Measurements from ENCODE around the gene ADCY5.

The ADCY5 gene

GRCh38 chr3:123276346-123277006, 172.4 kb downstream of the ADCY5 start:
- no peak for DNase-seq (ENCODE audit: low read depth)
- no peak overlapping the region for H3K4me3 ChIP-seq (replicated peaks; ENCODE audit: low read depth, low read length)
- TF ChIP-seq CTCF (IDR thresholded peaks at IDR 0.05; ENCODE audit: low read length, missing control alignments), result no peak

GRCh38 chr3:123275691-123276090, 173.2 kb downstream of the ADCY5 start:
- TF ChIP-seq CTCF (IDR thresholded peaks at IDR 0.05; ENCODE audit: low read length, missing control alignments), result no peak
- no peak for DNase-seq (ENCODE audit: low read depth)

GRCh38 chr3:123272547-123272946, 176.3 kb downstream of the ADCY5 start:
- no peak for TF ChIP-seq CTCF (IDR thresholded peaks at IDR 0.05; ENCODE audit: low read length, missing control alignments)

More at GRCh38 chr3:123275691-123276090, 173.2 kb downstream of the ADCY5 start:
- no peak overlapping the region for H3K4me3 ChIP-seq (replicated peaks; ENCODE audit: low read depth, low read length)

GRCh38 chr3:123271466-123272159, 177.3 kb downstream of the ADCY5 start:
- DNase-seq (ENCODE audit: low read depth), result peak; percentile 31
- H3K4me3 ChIP-seq (replicated peaks; ENCODE audit: low read depth, low read length), result no peak overlapping the region
- TF ChIP-seq CTCF (IDR thresholded peaks at IDR 0.05; ENCODE audit: low read length, missing control alignments), result no peak

More at GRCh38 chr3:123272547-123272946, 176.3 kb downstream of the ADCY5 start:
- H3K4me3 ChIP-seq (replicated peaks; ENCODE audit: low read depth, low read length), result no peak overlapping the region
- peak; percentile 62 for DNase-seq (ENCODE audit: low read depth)

GRCh38 chr3:123270818-123271217, 178.1 kb downstream of the ADCY5 start:
- DNase-seq (ENCODE audit: low read depth), result peak; percentile 21
- no peak overlapping the region for H3K4me3 ChIP-seq (replicated peaks; ENCODE audit: low read depth, low read length)
- no peak for TF ChIP-seq CTCF (IDR thresholded peaks at IDR 0.05; ENCODE audit: low read length, missing control alignments)

GRCh38 chr3:123267821-123268220, 181.1 kb downstream of the ADCY5 start:
- TF ChIP-seq CTCF (IDR thresholded peaks at IDR 0.05; ENCODE audit: low read length, missing control alignments), result peak; percentile 9
- no peak overlapping the region for H3K4me3 ChIP-seq (replicated peaks; ENCODE audit: low read depth, low read length)
- DNase-seq (ENCODE audit: low read depth), result peak; percentile 17

All from fibroblast of pulmonary artery (primary cell).